NCI-H2227 (cell line): Measurements from ENCODE around the gene FSTL1.
"Not testable (repeated sequence)": the region's sequence is repeated elsewhere in the genome, so short reads cannot be mapped to it uniquely, and the experiment has no call there.

ENCODE experiments used
- DNase-seq: peaks from one replicate; lab custom pipeline; 2025; ENCODE audit not compliant: unreplicated experiment; lab: John Stamatoyannopoulos, UW

Gene FSTL1

DNA sequence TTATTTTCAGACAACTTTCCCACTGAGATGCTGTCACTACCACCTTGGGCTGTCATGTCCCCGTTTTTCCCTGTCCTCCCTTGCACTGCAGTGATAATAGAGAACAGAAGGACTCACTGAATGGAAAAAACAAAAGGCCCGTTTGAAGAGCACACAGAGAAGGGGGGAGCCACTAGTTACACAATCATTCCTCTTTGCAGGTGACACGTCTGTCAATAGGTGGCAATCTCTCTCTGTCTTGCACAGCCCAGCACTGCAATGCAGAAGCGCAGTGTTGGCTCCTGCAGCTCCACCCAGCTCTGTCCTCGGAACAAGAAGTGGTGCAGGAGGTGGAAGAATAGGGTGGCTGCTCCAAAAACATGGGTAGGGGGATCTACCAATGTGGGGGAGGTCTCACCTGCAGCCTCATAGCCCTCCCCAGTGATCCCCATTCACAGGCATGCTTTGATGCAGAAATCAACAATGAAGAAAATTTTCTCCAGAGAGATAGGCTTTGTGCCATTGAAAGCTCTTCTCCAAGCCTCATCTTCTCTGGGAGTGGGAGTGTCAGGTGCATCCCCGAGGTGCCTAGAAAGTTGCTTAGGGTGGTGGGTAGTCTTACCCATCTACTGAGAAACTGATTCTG is 31.8 kb downstream of the FSTL1 start:
- peak; percentile 53 for DNase-seq

DNA sequence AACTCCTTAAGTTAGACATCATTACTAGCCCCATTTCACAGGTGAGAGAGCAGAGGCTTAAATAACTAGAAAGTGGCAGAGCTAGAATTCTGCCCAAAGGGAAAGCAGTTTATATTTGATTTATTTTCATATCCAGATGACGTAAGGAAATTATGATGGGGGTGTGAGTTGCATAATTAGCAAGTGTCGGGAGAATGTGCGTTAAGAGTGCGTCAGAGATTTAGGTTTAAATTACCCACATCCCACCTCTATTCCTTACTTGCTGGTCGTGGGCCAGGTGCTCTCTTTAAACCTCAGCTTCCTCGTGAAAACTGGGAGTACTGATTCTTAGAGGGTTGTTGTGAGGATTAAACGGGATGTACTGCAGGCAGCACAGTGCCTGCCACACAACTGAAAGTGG is 32.3 kb downstream of the FSTL1 start:
- DNase-seq: no peak

DNA sequence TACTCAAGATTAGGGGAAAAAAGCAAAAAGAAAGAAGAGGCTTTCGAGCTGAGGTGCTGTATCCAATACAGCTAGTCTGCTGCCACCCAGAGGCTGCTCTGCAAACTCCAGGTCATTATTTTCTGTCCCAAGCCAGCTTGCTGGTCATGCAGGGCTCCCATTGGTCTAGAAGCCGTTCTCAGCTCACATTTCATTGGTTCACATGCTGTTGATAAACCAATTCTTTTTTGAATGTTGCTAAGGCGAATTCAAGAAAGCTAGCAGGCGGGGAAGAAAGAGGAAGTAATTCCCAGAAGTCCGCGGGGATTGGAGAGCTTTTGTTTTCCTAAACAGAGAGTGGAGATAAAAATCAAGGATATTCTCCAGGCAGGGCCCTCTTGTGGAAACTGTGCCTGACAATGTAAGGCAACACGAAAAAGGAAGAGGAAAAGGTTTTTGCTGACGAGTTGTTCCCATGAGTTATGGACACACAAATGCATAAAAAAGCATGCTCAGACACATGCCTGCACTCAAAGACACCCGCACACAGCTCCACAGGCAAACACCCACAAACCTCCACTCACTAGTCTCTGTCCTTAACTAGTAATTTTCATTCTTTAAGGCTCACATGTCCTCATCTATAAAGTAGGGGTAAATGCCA is 33.4 kb downstream of the FSTL1 start:
- DNase-seq: peak; percentile 93

DNA sequence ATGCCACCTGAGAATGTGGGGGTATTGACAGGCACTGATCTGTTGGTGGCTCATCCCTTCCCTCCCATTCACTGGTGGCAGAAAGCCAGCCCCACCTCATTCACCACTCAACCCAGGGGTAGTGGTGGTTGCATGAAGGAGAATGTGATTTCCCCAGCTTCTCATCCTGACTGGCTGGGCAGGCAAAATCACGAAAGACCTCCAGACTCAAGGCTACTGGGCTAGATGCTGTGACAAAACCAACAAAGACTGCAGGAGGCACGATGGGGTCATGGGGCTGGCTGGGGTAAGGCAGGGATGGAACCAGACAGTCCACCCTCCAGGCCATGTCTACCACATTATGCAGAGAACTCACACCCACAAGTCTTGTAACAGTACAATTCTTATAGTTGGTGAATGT is 33.9 kb downstream of the FSTL1 start:
- peak; percentile 45 for DNase-seq

DNA sequence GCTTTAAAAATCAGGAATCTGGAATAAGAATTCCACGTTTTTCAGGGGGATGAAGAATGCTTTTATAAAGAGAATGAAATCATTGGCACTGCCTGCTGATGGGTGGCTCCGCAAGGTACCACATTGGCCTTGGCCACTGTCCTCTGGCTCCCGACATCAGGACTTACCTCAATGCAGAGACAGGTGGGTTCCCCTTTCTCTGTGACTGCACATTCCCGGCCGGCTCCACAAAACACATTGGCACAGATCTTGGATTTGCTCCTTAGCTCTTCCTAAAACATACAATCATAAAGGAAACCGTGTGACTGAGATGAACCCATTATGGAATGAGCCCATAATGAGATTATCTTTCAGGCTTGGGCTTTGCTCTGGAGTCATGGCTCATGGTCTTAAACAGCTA is 35.0 kb downstream of the FSTL1 start:
- no peak for DNase-seq

DNA sequence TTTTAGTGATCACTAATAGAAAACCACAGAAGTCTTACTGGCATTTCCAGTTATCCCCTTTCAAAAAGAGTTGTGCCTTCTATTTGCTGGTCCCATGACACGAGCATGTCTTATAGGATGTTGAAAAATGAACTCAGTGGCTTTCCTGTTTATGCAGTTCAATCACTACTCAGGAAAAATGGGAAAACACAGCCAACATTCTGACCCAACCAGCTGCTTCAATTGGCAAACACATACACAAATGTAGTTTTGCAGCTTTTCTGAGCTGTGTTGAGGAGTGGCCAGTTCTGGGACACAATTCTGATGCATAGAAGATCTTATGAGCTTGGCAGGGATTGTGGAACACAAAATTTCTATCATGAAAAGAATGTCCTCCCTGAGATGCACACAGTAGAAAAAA is 40.3 kb downstream of the FSTL1 start:
- no peak for DNase-seq

DNA sequence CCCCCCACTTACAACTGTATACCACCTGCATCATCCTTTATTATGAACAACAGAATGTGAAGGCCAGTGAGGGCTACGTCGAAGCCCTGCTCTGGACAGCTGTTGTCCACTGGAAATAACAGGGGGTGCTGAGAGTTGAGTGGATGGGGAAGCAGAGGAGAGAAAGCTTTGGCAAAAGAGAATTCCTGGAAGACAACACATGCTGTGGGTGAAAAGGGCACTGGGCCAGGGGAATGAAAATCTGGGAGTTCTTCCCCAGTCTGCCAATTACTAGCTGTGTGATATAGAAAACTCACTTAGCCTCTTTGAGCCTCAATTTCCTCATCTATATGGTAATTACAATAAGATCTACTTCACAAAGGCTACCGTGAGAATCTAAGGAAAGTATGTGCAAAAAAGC is 40.7 kb downstream of the FSTL1 start:
- no peak for DNase-seq

DNA sequence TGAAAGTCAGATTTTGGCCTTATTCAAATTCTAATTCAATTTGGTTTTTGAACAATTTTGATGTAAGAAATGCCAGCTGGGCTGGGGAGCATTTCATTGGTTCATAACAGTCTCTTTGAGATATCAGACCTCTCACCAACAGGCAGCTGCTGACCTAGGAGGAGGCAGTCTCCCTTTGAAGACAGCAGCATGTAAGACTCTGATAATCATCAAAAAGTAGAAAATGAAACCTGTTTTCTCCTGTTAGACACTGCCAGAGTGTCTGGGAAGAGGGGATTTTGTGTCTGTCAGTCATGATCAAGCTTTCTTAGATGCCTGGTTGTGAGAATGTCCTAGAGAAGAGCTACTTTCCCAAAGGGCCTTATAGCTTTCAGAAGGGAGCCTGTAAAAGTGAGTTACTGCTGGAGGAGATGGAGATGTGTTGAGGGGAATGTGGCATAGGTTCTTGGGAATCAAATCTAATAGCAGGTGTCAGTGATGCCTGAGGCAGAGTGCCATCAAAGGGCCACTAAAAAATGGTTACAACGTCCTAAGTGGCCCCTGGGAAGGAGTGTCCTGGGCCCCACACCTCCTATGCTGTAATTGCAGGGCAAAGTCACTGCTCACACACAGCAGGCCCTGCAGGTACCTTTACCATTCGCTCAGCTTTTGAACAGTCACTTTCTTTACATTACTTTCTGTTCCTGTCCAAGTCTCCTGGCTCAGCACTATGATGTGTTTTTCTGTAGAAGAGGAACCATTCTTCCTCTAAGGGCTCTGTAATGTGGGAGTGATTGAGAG is 43.1 kb downstream of the FSTL1 start:
- no peak for DNase-seq

DNA sequence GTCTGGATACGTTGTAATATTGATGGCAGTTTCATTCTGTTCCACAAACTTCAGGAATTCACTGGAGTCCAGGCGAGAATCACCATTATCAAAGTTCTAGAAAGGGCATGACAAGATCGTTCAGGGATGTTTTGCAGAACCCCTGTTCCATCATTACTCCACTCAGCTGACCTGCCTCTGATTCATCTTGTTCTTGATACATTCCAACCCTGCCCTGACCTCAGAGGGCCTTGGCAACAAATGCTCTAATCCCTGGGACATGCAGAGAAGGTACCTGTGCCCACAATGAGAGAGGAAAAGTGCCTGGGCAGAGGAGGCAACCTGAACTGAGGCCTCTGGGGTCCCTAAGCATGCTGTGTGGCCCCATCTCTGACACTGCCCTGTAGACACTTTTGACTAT is 45.9 kb downstream of the FSTL1 start:
- DNase-seq: no peak

DNA sequence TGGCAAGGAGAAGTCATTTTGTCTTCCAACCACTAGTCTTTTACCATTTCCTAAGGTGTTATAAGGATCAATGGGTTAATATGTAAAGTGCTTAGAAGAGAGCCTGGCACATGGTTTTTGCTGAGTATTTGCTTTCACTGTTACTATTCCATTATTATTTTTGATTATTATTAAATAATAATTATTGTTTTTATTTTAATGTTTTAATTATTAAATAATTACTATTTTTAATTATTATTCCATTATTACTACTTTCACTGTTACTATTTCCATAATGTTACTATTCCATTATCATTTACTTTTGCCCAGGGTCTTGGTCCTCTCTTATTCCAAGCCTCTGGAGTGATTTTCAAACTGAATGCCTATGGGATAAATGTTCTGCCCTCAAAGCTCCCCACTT is 48.5 kb downstream of the FSTL1 start:
- no peak for DNase-seq

DNA sequence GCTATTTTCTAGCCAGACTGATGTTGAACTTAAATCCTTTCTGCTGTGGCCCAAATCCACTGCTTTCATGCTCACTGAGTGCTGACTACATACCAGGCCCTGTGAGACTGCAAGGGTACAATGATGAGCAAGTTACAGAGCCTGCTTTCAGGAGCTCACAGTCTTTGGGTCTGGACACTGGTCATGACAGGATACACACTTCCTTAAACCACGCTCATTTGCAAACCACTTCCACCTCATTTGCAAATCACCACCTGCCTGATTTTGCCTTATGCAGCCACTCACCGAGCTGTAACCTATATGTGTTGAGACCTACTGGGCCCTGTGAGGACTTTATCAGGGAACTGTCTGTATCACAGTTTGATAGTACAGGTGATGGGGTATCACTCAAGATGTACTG is 51.4 kb downstream of the FSTL1 start:
- no peak for DNase-seq

DNA sequence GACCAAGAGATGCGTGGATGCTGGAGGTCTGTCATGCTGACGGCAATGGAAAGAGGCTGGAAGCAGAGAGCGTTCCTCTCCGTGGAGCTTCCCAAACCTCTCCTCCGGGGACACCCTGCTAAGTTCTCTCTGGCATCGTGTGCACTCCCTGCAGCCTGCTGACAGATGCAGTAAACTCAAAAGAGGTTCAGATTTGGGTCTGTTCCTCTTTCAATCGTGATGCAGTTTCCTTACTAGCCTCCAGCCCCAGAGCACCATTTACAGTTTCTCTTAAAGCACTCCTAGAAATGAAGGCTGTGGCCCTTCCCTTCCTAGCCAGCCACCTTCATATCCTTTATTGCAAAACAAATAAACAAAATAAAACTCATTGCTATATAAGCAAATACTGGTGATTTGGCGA is 54.3 kb downstream of the FSTL1 start:
- DNase-seq: no peak

DNA sequence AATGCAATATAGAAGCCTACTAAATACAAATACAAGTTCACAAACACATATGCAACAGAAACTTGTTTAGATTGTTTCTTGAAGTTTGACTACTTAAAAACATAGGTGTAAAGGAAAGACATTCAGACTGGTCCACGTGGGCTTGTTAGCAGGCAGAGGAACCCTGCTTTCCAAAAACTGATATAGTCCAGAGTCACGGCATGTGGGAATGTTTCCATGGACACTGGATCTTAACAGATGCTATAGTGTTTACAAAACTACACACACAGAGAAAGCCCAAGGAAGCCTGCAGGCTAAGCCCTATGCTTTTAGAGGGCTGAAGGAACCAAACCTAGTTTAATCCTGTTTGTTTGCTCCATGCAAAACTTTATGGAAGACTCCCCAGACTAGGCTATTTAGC is 56.4 kb downstream of the FSTL1 start:
- no peak for DNase-seq

DNA sequence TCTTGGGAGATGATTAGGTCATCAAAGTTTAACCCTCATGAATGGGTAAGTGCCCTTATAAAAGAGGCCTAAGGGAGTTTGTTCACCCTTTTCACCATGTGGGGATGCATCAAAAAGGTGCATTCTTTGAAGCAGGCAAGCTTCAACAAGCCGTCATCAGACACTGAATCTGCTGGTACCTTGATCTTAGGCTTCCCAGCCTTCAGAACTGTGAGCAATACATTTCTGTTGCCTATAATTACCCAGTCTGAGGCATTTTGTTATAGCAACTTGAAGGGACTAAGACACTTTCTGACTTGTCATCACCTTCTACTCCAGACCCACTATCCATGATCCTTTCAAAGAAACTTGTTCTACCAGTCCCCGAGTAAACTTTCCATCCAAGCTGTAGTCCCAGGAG is 57.0 kb downstream of the FSTL1 start:
- DNase-seq: no peak

DNA sequence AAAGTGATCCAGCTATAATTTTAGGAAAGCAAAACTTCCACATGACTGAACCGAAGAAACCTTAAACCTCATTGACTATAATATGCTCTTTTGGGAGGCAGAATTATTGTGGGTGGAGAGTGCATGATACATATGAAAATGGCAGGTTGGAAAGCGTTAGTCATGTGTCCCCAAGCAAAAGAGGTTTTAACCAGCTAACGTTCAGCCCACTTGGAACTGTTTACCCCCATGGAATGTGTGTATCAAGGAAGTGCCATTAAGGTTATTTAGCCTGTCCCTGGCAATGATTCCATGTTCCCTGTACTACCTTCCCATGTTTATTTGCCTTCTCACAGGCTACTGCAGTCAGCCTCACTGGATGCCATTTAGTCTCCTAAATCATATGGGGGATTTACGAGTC is 57.5 kb downstream of the FSTL1 start:
- no peak for DNase-seq

DNA sequence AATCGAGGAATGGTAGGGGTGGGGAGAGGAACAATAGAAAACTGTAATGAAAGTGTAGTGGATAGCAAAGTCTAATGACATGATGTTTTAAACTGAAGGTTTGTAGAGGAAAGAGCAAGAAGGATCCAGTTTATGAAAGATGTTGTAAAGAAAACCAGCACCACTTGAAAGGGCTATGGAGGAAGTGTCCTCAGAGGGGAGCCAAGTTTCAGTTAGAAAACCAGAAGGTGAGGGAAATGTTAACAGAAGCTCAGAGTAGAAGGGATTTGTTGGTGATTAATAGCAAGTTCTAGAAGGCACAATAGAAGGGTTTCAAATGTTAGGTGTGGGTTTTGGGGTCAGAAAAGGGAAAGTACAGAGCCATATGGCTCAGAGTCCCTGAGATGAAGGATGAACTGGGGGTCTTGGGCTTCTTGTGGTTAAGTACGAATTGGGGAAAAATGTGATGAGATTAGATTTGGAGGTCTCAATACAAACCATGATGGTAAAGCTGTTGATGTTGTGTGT is 67.8 kb downstream of the FSTL1 start:
- no peak for DNase-seq

DNA sequence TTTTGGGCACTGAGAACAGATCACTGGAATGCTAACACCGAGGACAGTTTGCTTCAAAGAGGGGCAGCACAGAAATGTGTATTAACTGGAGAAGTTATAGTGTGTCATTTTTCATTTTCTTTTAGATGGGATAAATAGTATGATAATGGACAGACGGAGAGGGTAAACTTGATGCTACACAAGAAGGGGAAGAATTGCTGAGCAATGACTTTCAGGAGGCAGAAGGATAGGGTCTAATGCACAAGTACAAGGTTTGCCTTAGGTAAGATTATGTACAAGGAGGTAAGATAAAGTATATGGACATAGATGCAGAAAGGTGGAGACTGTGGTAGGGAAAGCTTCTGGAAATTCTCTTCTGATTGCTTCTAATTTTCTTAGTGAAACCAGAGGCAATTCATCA is 69.3 kb downstream of the FSTL1 start:
- no peak for DNase-seq

DNA sequence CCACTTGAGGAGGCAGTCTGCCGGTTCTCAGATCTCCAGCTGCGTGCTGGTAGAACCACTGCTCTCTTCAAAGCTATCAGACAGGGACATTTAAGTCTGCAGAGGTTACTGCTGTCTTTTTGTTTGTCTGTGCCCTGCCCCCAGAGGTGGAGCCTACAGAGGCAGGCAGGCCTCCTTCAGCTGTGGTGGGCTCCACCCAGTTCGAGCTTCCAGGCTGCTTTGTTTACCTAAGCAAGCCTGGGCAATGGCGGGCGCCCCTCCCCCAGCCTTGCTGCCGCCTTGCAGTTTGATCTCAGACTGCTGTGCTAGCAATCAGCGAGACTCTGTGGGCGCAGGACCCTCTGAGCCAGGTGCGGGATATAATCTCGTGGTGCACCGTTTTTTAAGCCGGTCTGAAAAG is 72.8 kb downstream of the FSTL1 start:
- not testable (repeated sequence) for DNase-seq

DNA sequence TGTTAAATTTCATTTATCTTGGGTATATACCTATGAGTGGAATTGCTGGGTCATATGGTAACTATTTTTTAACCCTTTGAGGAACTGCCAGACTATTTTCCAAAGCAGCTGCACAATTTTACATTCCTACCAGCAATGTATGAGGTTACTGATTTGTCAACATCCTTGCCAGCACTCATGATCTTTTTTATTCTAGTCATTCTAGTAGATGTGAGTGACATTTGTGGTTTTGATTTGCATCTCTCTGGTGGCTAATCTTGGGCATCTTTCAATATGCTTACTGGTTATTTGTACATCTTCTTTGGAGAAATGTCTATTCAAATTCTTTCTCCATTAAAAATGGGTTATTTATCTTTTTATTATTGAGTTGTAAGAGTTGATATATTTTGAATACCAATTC is 80.3 kb downstream of the FSTL1 start:
- no peak for DNase-seq

DNA sequence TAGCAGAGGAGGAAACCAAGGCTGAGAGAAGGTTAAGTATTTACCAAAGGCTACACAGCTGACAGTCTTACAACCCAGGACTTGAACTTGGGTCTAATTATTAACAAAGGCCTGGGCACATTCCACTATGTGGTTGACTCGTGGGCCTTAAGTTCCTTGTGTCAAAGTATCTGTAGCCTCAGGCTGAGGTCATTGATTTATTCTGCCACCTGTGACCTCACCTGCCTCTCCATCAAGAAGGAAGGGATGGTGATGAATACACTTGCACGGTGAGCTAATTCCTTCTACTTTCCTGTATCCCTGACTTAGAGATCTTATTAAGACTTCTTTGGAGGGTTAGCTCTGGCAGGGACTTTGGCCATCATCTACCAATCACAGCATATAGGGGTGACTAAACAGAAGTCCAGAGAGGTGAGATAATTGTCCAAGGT is 81.7 kb downstream of the FSTL1 start:
- no peak for DNase-seq

DNA sequence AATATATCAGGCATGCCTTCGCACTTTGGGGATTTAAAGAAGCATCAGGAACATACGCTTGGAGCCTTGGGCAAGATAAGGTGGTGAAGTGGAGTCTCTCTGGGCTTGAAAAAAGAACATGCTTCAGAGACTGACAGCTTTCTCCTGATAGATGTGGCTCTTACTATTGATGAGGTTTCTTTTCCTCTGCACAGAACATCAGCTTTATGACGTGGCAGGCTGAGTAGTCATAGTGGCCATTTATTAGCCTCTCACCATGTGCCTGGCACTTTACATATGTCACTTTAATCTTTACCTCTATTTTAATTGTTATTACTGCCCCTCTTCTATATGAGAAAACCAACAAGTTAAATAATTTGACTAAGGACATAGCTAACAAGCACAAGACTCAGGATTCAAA is 82.6 kb downstream of the FSTL1 start:
- no peak for DNase-seq

DNA sequence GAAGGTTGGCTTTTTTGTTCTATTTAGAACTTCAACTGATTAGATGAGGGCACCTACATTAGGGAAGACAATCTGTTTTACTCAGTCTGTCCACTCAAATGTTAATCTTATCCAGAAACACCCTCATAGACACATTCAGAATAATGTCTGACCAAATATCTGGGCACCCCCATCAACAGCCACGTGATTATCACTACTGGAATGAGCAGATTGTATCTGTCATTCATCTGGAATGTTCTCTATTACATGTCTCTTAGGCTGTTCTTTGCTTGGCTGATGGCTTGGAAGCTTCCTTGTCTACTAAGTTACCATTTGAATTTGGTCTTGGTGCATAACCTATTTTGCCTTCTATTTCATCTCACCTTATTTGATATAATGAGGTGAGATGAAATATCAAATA is 86.0 kb downstream of the FSTL1 start:
- DNase-seq: no peak
